Esophagus muscularis mucosa (tissue), 4 donors: ENCODE results near the gene HGD. TPM values are rescaled to one million over a fixed set of nuclear protein-coding genes. Genes with fewer than 3 reads are reported as not detected.

ENCODE experiments used
- DNase-seq: peaks from one replicate; pipeline ENCODE4 v3.0.0-alpha.2; 2017; ENCODE audit errors: extremely low spot score
- H3K27ac ChIP-seq, 4 donors: fragments of 200-600 bp; sonication (generic); replicated peaks in 1 of 4; 1 replicate in 3 of 4; 2 replicates in 1 of 4; pipeline ENCODE4 v1.5.1; 2016 to 2019; ENCODE audit warnings: mild to moderate bottlenecking in 1 of 4
- H3K27me3 ChIP-seq, 4 donors: fragments of 200-600 bp; sonication (generic); one replicate each; pipeline versions ENCODE4 v1.5.1 to v1.6.0; 2016 to 2019
- H3K36me3 ChIP-seq, 4 donors: fragments of 200-600 bp; sonication (generic); one replicate each; pipeline ENCODE4 v1.5.1; 2016 to 2019
- H3K4me1 ChIP-seq, 4 donors: fragments of 200-600 bp; sonication (generic); one replicate each; pipeline ENCODE4 v1.5.1; 2016 to 2019
- H3K4me3 ChIP-seq, 4 donors: fragments of 200-600 bp; sonication (generic); 1 replicate in 2 of 4; 2 replicates in 2 of 4; pipeline ENCODE4 v1.5.1; 2016 to 2019; ENCODE audit warnings: mild to moderate bottlenecking in 4 of 4, moderate library complexity in 1 of 4
- H3K9me3 ChIP-seq, 4 donors: fragments of 200-600 bp; sonication (generic); 1 replicate in 3 of 4; 2 replicates in 1 of 4; pipeline ENCODE4 v1.5.1; 2016 to 2019
- CTCF ChIP-seq, 3 experiments: fragments of 200-600 bp in 2 of 3; fragments of 450-650 bp in 1 of 3; sonication (generic) in 2 of 3; IDR thresholded peaks; one replicate each; pipeline ENCODE4 v1.5.1; 2017 to 2019; ENCODE audit warnings: antibody characterized with exemption in 3 of 3, mild to moderate bottlenecking in 2 of 3, moderate library complexity in 1 of 3
- EP300 ChIP-seq: sonication (generic); formaldehyde crosslinking; IDR thresholded peaks from one replicate; pipeline ENCODE4 v1.6.1; 2017; ENCODE audit warnings: antibody characterized with exemption
- POLR2A ChIP-seq: fragments of 450-650 bp; IDR thresholded peaks from one replicate; pipeline ENCODE4 v1.6.1; 2017; ENCODE audit warnings: antibody characterized with exemption, moderate library complexity, mild to moderate bottlenecking, low read depth
- POLR2AphosphoS5 ChIP-seq, 2 donors: sonication (generic); formaldehyde crosslinking; IDR thresholded peaks; one replicate each; pipeline ENCODE4 v1.6.1; 2017; ENCODE audit warnings: antibody characterized with exemption in 2 of 2
- WGBS: methylation state at CpG from one replicate; pipeline ENCODE4 v1.1.5; 2018; 5-methylcytosine and 5-hydroxymethylcytosine counted together
- intact Hi-C: fragments of 100-400 bp; cut with DNase I; formaldehyde crosslinking; loops from one replicate; pipeline ENCODE4 v1.15.1; 2023
- total RNA-seq, 4 donors: library from RNA; depleted of rRNA; stranded (reverse); fragments of >200 nt; gene quantifications; one replicate each; pipeline versions ENCODE4 v1.1.0 to v1.2.1, GENCODE V29; 2016

Gene HGD
- total RNA-seq, 4 donors from 2014 or later = 0.69 TPM; not detected in 3

- WGBS = 48% methylated on average over 2 of the region's 2 CpGs
- peaks cover 0 to 8% (median 7%) of the 10 kb centered on the region in 4 donors for H3K4me1 ChIP-seq
- H3K9me3 ChIP-seq = no peaks in the 10 kb centered on the region
- DNase-seq = peak; percentile 81
- no peak overlapping the region for H3K27ac ChIP-seq
- H3K27me3 ChIP-seq = no peaks in the 10 kb centered on the region
- H3K36me3 ChIP-seq = no peaks in the 10 kb centered on the region
- intact Hi-C loops = no loop called here
- TF ChIP-seq EP300 (no peak), POLR2AphosphoS5 (IDR thresholded peaks at IDR 0.05) (no peak), CTCF (IDR thresholded peaks at IDR 0.05) (no peak), POLR2A (no peak)
- H3K4me3 ChIP-seq = no peak overlapping the region
Measured at GRCh38 chr3:120673116-120673515, 8.9 kb downstream of the HGD start.

DNA sequence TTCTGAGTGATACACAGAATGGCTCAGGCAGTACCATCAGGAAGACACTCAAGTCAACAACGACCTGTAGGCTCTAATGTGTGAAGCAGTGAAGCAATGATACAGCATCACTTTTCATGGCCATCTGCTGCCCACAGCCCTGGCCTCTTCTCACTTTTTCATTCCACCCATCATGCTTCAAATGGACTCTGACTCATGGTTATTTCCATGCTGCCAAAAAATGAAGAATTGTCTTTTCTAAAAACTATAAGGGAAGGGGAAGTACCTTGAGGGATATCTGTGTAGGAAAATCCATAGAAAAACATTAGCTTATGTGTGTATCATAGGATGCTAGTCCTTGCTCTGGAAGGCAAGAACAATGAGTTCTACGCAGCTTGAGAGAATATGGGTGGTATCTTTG lies 11.5 kb downstream of the HGD start:
- H3K27me3 ChIP-seq = no peaks in the 10 kb centered on the region
- TF ChIP-seq POLR2AphosphoS5 (IDR thresholded peaks at IDR 0.05) = no peak
- no peak for TF ChIP-seq POLR2A
- no peak for TF ChIP-seq EP300
- no peak for TF ChIP-seq CTCF (IDR thresholded peaks at IDR 0.05)
- no peaks in the 10 kb centered on the region for H3K9me3 ChIP-seq
- H3K36me3 ChIP-seq = no peaks in the 10 kb centered on the region
- WGBS = 78% methylated on average over 2 of the region's 2 CpGs
- H3K4me1 ChIP-seq = peaks cover 0 to 6% (median 3%) of the 10 kb centered on the region in 4 donors
- peak; percentile 37 for DNase-seq
- H3K4me3 ChIP-seq = no peak overlapping the region
- intact Hi-C loops = no loop called here
- no peak overlapping the region for H3K27ac ChIP-seq

- no peak for TF ChIP-seq POLR2A
- no peak for TF ChIP-seq EP300
- no peak for TF ChIP-seq CTCF (IDR thresholded peaks at IDR 0.05)
- TF ChIP-seq POLR2AphosphoS5 (IDR thresholded peaks at IDR 0.05) = no peak
- Histone ChIP-seq H3K4me1 (peaks cover 0 to 10% (median 4%) of the 10 kb centered on the region in 4 donors), H3K9me3 (no peaks in the 10 kb centered on the region), H3K27me3 (no peaks in the 10 kb centered on the region), H3K4me3 (no peak overlapping the region), H3K36me3 (no peaks in the 10 kb centered on the region), H3K27ac (no peak overlapping the region)
- intact Hi-C loops = loop anchor here (10.0 kb wide), 1 partner anchor 1580 kb away; no protein-coding TSS in a partner anchor
- no peak for DNase-seq
Measured at GRCh38 chr3:120664926-120665325, 17.1 kb downstream of the HGD start.

- no peaks in the 10 kb centered on the region for H3K27me3 ChIP-seq
- WGBS = 58% methylated on average over 5 of the region's 5 CpGs
- H3K9me3 ChIP-seq = no peaks in the 10 kb centered on the region
- H3K36me3 ChIP-seq = no peaks in the 10 kb centered on the region
- peaks cover 0 to 10% (median 4%) of the 10 kb centered on the region in 4 donors for H3K4me1 ChIP-seq
- no peak for DNase-seq
- no peak overlapping the region for H3K4me3 ChIP-seq
- no peak for TF ChIP-seq EP300
- no peak for TF ChIP-seq POLR2A
- no peak for TF ChIP-seq POLR2AphosphoS5 (IDR thresholded peaks at IDR 0.05)
- TF ChIP-seq CTCF (IDR thresholded peaks at IDR 0.05) = no peak
- intact Hi-C loops = loop anchor here (10.0 kb wide), 1 partner anchor 1583 kb away; no protein-coding TSS in a partner anchor
- H3K27ac ChIP-seq = no peak overlapping the region
Measured at GRCh38 chr3:120661945-120662344, 20.1 kb downstream of the HGD start.
